IMR-90 (cell line): ENCODE measurements around the gene TARBP2.

Source experiments
- BHLHE40 ChIP-seq: fragments of 150-350 bp; IDR thresholded peaks from 2 replicates; pipeline ENCODE4 v1.6.1; 2016; ENCODE audit warnings: mild to moderate bottlenecking, low read depth, low read length
- MAZ ChIP-seq: IDR thresholded peaks from 2 replicates; pipeline ENCODE4 v1.6.1; 2012; ENCODE audit warnings: low read depth, mild to moderate bottlenecking, low read length, improper control_type of control experiment, moderate library complexity, borderline replicate concordance
- MXI1 ChIP-seq: IDR thresholded peaks from 2 replicates; pipeline ENCODE4 v1.6.1; 2012; ENCODE audit warnings: low read depth, mild to moderate bottlenecking, low read length, moderate library complexity, borderline replicate concordance
- POLR2A ChIP-seq: IDR thresholded peaks from 2 replicates; pipeline ENCODE4 v1.6.1; 2012; ENCODE audit warnings: mild to moderate bottlenecking, low read depth, low read length
- RAD21 ChIP-seq: IDR thresholded peaks from 2 replicates; pipeline ENCODE4 v1.6.1; 2012; ENCODE audit warnings: low read length, improper control_type of control experiment
- TF ChIP-seq, protein P1 (sequence below): conservative IDR thresholded peaks from 2 replicates; pipeline ENCODE4 v1.5.1; 2012; ENCODE audit warnings: mild to moderate bottlenecking, low read depth, low read length, improper control_type of control experiment
- TF ChIP-seq, protein P2 (sequence below): fragments of 150-350 bp; IDR thresholded peaks from 2 replicates; pipeline ENCODE4 v1.6.1; 2017; ENCODE audit warnings: mild to moderate bottlenecking, antibody characterized with exemption, low read length, low read depth

DNA sequence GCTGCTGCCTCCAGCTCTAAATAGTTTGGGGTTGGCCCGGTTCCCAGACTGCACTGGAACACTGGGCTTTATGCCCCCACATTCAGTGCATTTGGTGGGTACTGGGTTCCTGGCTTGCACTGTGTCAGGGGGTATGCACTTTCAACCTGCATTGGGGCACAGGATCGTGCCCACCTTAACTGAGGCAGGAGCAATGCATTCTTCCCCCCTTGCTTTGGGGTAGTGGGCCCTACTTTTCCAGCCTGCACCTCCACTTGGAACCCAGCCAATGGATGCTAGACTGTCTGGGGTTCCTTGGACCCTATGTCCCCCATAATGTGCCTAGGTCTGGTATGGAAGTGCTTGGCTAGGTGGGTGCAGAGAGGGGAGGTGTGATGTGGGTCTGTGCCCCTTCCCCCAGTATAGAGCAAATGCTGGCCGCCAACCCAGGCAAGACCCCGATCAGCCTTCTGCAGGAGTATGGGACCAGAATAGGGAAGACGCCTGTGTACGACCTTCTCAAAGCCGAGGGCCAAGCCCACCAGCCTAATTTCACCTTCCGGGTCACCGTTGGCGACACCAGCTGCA, 615 bp downstream of the TARBP2 start:
- TF ChIP-seq POLR2A (no peak), BHLHE40 (no peak), MXI1 (no peak), RAD21 (no peak), MAZ (no peak)
- TF ChIP-seq, protein P1, sequence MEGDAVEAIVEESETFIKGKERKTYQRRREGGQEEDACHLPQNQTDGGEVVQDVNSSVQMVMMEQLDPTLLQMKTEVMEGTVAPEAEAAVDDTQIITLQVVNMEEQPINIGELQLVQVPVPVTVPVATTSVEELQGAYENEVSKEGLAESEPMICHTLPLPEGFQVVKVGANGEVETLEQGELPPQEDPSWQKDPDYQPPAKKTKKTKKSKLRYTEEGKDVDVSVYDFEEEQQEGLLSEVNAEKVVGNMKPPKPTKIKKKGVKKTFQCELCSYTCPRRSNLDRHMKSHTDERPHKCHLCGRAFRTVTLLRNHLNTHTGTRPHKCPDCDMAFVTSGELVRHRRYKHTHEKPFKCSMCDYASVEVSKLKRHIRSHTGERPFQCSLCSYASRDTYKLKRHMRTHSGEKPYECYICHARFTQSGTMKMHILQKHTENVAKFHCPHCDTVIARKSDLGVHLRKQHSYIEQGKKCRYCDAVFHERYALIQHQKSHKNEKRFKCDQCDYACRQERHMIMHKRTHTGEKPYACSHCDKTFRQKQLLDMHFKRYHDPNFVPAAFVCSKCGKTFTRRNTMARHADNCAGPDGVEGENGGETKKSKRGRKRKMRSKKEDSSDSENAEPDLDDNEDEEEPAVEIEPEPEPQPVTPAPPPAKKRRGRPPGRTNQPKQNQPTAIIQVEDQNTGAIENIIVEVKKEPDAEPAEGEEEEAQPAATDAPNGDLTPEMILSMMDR = no peak
- TF ChIP-seq, protein P2, sequence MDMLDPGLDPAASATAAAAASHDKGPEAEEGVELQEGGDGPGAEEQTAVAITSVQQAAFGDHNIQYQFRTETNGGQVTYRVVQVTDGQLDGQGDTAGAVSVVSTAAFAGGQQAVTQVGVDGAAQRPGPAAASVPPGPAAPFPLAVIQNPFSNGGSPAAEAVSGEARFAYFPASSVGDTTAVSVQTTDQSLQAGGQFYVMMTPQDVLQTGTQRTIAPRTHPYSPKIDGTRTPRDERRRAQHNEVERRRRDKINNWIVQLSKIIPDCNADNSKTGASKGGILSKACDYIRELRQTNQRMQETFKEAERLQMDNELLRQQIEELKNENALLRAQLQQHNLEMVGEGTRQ = no peak
